Neural crest cell (in vitro differentiated cells): Measurements from ENCODE around the gene PUM2. TPM values are rescaled to one million over a fixed set of nuclear protein-coding genes. Genes with fewer than 3 reads are reported as not detected.
"Not testable (repeated sequence)": the region's sequence is repeated elsewhere in the genome, so short reads cannot be mapped to it uniquely, and the experiment has no call there.

Experiments used
- DNase-seq: peaks from one replicate; pipeline ENCODE4 v3.0.0; 2021; ENCODE audit warnings: low read depth, mixed read lengths, low spot score
- H3K27ac Mint-ChIP-seq: one replicate; pipeline ENCODE4 v1.8.0; 2021; ENCODE audit warnings: mild to moderate bottlenecking, mixed read lengths; ENCODE audit not compliant: unreplicated experiment
- H3K27me3 Mint-ChIP-seq: 2 replicates; pipeline ENCODE4 v1.8.0; 2021; ENCODE audit warnings: low read depth, mild to moderate bottlenecking, mixed read lengths
- H3K36me3 Mint-ChIP-seq: 2 replicates; pipeline ENCODE4 v1.8.0; 2021; ENCODE audit warnings: low read depth, mild to moderate bottlenecking, mixed read lengths
- H3K4me1 Mint-ChIP-seq: 2 replicates; pipeline ENCODE4 v1.8.0; 2021; ENCODE audit warnings: mixed read lengths
- H3K4me3 Mint-ChIP-seq: one replicate; pipeline ENCODE4 v1.8.0; 2021; ENCODE audit warnings: mild to moderate bottlenecking, mixed read lengths
- H3K9me3 Mint-ChIP-seq: 2 replicates; pipeline ENCODE4 v1.8.0; 2021; ENCODE audit warnings: mixed read lengths
- total RNA-seq: library from RNA; stranded (reverse); gene quantifications from 2 replicates; pipeline ENCODE4 v1.2.1, GENCODE V29; 2021
- TF ChIP-seq, protein P1 (sequence below): fragments of 200-600 bp; sonication (generic); conservative IDR thresholded peaks from 2 replicates; pipeline ENCODE4 v1.5.0; 2021; ENCODE audit warnings: antibody characterized with exemption, mild to moderate bottlenecking

Gene PUM2
- total RNA-seq, 1 donor from 2014 or later, result 110 TPM

DNA sequence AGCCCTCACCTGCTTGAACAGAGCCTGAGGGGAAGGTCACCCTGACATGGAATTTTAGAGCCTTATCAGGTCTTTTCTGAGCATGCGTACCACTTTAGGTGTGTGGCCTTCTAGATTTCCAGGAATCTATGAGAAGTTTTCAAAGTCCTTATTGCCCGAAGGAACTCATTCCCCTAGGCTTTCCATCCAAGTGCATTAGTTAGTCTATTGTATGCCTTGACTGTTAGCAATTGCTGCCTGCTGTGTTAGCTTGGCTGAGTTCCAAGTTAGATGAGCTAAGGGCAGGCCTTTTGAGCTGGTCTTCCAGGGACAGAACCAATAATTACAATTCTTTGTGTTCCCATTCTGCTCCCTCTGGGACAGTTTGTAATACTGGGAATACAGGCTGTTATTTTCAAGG, 30.8 kb upstream of the PUM2 start:
- no peaks in the 10 kb centered on the region for H3K9me3 Mint-ChIP-seq
- TF ChIP-seq, protein P1, sequence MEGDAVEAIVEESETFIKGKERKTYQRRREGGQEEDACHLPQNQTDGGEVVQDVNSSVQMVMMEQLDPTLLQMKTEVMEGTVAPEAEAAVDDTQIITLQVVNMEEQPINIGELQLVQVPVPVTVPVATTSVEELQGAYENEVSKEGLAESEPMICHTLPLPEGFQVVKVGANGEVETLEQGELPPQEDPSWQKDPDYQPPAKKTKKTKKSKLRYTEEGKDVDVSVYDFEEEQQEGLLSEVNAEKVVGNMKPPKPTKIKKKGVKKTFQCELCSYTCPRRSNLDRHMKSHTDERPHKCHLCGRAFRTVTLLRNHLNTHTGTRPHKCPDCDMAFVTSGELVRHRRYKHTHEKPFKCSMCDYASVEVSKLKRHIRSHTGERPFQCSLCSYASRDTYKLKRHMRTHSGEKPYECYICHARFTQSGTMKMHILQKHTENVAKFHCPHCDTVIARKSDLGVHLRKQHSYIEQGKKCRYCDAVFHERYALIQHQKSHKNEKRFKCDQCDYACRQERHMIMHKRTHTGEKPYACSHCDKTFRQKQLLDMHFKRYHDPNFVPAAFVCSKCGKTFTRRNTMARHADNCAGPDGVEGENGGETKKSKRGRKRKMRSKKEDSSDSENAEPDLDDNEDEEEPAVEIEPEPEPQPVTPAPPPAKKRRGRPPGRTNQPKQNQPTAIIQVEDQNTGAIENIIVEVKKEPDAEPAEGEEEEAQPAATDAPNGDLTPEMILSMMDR, result no peak
- peaks cover 3% of the 10 kb centered on the region for H3K27me3 Mint-ChIP-seq
- DNase-seq, result no peak
- no peak overlapping the region for H3K27ac Mint-ChIP-seq
- H3K4me1 Mint-ChIP-seq, result peaks cover 14% of the 10 kb centered on the region
- no peak overlapping the region for H3K4me3 Mint-ChIP-seq
- H3K36me3 Mint-ChIP-seq, result no peaks in the 10 kb centered on the region

DNA sequence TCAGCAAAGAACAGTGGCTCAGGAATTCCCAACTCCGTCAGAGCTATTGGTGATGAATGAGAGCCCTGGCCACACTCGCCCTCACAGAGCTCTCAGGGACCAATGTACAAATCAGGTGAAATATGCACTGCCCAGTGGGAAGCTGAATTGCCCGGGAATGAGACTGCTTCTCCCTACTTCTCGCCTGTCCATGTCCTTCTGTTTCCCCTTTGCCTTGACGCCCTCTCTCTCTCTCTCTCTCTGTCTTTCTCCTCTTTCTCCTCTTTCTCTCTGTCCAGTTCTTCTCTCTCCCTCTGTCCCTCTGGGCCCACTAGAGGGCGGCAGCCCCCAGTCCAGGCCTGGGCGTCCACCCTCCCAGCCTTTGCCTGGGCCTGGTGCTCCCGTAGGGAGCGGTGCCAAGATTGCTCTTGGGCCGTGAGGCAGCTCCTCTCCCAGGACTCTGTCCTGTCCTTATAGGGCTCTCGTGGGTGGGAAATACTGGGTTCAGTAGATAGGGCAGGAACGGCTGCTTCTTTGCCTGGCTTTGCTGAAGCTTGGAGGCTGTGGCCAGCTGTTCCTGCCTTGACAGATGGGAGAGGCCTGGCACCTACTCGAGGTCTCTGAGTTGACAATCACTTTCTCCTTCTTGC, 28.4 kb upstream of the PUM2 start:
- peak overlapping the region; percentile 10 for H3K27ac Mint-ChIP-seq

DNA sequence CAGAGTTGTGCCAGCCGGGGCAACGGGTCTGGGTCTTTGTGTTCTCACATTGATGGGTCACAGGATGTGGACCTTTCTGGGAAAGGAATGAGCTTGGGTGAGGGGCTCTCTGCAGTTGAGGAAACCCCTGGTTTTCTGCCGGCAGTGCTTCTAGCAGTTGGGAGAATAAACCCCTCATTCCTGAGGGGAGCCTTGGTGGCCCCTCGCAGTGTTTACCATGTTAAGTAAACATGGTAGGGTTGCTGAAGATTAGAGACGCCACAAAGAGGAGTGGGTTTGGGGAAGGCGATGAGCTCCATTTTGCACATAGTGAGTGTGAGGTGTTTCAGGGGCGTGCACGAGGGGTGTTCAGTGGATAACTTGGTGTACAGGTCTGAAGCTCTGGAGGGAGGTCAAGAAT, 27.7 kb upstream of the PUM2 start:
- no peak overlapping the region for H3K27ac Mint-ChIP-seq
- peaks cover 3% of the 10 kb centered on the region for H3K27me3 Mint-ChIP-seq
- no peaks in the 10 kb centered on the region for H3K9me3 Mint-ChIP-seq
- TF ChIP-seq, protein P1, result no peak
- DNase-seq, result no peak
- H3K36me3 Mint-ChIP-seq, result no peaks in the 10 kb centered on the region
- H3K4me3 Mint-ChIP-seq, result no peak overlapping the region
- peaks cover 23% of the 10 kb centered on the region for H3K4me1 Mint-ChIP-seq

More for the DNA sequence above, 28.4 kb upstream of the PUM2 start:
- TF ChIP-seq, protein P1, result peak; percentile 68
- peak; percentile 60 for DNase-seq
- Mint-ChIP-seq H3K4me3 (no peak overlapping the region), H3K4me1 (peaks cover 23% of the 10 kb centered on the region), H3K27me3 (peaks cover 3% of the 10 kb centered on the region), H3K9me3 (no peaks in the 10 kb centered on the region), H3K36me3 (no peaks in the 10 kb centered on the region)

DNA sequence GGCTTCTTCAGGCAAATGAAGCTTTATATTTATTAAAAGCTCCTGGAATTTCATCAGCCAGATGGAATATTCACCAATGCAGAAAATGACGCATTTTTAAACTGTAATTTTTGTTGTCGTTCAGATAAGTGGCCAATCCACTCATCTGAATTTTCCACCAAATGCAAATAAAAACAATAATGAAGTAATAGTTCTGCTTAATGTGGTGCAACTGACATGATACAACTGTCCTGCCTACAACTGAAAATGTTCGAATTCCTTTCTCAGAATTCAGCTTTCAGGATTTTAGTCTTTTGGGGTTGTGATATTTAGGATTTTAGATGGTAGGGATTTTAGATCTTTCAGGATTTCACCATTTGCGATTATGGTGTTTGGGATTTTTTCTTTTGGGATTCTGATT, 27.1 kb upstream of the PUM2 start:
- H3K36me3 Mint-ChIP-seq, result no peaks in the 10 kb centered on the region
- H3K27ac Mint-ChIP-seq, result no peak overlapping the region
- no peaks in the 10 kb centered on the region for H3K9me3 Mint-ChIP-seq
- H3K4me3 Mint-ChIP-seq, result no peak overlapping the region
- TF ChIP-seq, protein P1, result no peak
- peaks cover 23% of the 10 kb centered on the region for H3K4me1 Mint-ChIP-seq
- no peak for DNase-seq
- H3K27me3 Mint-ChIP-seq, result peaks cover 3% of the 10 kb centered on the region

DNA sequence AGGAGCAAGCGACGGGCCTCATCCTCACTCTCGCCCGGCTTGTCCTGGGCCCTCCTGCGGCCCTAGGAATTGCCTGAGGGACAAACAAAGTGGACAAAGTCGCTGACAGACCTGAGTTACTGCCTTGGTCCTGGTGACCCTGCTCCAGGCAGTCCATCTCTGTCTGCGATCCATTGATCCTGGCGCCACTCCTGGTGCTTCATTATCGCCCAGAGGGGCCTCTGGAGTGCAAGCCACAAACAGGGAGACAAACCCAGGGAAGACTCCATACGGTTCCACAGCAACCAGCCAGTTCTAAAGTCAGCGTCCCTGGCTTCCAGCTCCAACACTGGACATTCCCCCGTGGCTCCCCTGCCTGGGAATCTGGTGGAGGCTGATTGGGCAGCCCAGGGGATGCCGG, 24.3 kb upstream of the PUM2 start:
- peaks cover 14% of the 10 kb centered on the region for H3K4me1 Mint-ChIP-seq
- not testable (repeated sequence) for H3K9me3 Mint-ChIP-seq, H3K4me3 Mint-ChIP-seq, DNase-seq, H3K27me3 Mint-ChIP-seq, H3K27ac Mint-ChIP-seq, H3K36me3 Mint-ChIP-seq

DNA sequence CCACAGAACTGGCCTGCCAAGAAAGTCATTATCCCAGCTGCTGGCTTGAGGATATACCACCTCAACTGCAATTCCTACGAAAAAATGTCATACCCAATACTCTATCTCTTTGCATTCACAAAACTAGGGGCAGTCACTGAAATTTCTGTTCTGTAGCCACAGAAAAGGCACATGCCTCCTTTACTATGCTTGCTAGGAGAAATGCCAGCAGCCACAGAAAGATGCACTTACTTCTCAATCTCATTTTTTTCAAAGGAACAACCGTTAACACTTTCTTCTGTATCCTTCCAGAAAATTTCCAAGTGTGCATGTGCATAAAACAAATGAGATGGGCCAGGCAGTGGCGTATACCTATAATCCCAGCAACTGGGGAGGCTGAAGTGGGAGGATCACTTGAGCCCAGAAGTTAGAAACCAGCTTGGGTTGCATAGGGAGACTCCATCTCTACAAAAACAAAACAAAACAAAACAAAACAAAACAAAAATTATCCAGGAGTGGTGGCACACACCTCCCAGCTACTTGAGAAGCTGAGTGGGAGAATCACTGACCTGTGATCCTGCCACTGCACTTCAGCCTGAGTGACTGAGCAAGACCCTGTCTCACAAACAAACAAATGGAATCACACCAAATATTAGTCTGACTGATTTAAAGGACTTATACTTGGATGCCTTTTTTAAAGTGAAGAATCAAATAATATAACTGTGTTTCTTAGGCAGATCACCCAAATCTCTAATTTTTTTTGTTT, 22.4 kb upstream of the PUM2 start:
- TF ChIP-seq, protein P1, result no peak
- no peak for DNase-seq
- no peak overlapping the region for H3K27ac Mint-ChIP-seq
- no peaks in the 10 kb centered on the region for H3K36me3 Mint-ChIP-seq
- H3K4me1 Mint-ChIP-seq, result peaks cover 9% of the 10 kb centered on the region
- no peak overlapping the region for H3K4me3 Mint-ChIP-seq
- H3K9me3 Mint-ChIP-seq, result peaks cover 6% of the 10 kb centered on the region
- no peaks in the 10 kb centered on the region for H3K27me3 Mint-ChIP-seq
